COLO668 (cell line): ENCODE results near the gene POLR2F.
"Not testable (repeated sequence)": the region's sequence is repeated elsewhere in the genome, so short reads cannot be mapped to it uniquely, and the experiment has no call there.

Source experiments
- DNase-seq: peaks from one replicate; lab custom pipeline; 2025; ENCODE audit not compliant: unreplicated experiment; lab: John Stamatoyannopoulos, UW

The POLR2F gene

DNA sequence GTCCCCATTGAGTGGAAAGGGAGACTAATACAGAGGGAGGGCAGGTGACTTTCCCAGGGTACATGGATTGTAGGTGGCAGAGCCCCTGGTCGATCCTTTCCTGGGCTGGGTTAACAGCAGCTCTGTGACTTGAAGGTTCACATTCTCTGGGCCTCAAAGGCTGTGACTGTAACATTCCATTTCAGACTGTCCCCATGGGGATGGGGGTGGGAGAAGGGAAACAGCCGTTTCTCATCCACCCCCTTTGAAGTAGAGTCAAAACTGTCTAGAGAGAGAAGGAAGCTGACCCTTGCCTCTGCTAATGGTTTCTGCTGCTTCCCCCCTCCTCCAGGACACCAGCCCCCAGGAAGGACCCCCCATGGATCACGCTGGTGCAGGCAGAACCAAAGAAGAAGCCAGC is 28.2 kb upstream of the POLR2F start:
- DNase-seq: no peak

DNA sequence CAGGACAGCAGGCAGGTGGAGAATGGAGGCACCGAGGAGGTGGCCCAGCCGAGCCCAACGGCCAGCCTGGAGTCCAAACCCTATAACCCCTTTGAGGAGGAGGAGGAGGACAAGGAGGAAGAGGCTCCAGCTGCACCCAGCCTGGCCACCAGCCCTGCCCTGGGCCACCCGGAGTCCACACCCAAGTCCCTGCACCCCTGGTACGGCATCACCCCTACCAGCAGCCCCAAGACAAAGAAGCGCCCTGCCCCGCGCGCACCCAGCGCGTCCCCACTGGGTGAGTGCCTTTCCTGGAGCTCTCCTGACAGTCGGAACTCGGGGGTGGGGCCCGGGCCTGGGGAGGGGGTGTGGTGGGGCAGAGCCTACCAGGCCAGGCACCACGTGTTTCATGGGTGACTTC is 27.7 kb upstream of the POLR2F start:
- DNase-seq: no peak

DNA sequence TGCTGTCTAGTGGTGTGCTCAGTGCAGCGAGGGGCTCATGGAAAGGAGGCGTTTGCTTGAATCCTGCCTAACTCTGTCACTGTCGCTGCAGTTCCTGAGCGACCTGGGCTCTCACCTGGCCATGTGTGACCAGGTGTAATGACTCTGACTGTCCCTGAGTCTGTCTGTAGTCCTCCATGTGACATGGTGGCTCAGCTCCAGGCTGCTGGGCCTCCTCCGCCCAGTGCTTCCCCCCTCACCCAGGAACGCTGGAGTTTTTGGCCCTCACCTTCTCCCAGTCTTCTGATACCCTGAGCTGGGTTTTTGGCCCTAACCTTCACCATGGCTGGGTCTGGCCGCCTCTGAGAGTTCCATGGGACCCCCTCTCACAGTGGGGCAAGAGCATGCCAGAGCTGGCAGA is 27.1 kb upstream of the POLR2F start:
- DNase-seq: no peak

DNA sequence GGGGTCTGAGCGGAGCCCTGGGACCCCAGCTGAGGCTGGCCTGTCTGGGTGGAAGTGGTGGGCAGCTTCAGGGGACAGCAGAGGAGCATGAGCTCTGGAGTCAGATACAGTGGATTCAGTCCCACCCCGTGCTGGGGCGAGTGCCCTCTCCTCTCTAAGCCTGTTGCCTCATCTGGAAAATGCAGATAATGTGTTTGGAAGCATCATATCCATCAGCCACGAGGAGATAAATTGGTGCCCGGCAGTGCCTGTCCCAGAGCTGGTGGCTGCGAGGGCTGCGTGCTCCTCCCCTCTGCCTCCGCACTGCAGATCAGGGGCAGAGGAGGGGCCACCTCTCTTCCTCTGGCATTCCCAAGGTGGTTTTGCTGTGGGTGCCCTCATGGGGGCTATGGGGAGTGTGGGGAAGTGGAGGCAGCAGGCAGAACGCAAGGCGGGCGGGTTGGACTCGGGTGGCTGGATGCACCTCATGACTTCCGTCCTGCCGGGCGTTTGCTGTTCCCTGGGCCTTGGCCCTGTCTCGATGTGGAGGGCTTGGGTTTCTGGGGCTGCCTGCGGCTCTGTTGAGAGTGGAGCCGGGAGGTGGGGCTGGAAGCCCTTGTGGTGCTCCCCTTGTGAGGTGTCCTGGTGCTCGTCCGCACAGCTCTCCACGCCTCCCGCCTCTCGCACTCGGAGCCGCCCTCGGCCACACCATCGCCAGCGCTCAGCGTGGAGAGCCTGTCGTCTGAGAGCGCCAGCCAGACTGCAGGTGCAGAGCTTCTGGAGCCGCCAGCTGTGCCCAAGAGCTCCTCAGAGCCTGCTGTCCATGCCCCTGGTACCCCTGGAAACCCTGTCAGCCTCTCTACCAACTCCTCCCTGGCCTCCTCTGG is 26.5 kb upstream of the POLR2F start:
- no peak for DNase-seq

DNA sequence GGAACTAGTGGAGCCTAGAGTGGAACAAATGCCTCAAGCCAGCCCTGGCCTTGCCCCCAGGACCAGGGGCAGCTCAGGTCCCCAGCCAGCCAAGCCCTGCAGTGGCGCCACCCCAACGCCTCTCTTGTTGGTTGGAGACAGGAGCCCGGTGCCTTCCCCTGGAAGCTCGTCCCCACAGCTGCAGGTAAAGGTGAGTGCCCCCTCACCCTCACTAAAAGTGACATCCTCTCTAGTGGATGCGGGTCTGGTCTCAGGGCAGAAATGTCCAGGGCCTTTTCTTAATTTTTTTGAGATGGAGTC is 25.9 kb upstream of the POLR2F start:
- no peak for DNase-seq

DNA sequence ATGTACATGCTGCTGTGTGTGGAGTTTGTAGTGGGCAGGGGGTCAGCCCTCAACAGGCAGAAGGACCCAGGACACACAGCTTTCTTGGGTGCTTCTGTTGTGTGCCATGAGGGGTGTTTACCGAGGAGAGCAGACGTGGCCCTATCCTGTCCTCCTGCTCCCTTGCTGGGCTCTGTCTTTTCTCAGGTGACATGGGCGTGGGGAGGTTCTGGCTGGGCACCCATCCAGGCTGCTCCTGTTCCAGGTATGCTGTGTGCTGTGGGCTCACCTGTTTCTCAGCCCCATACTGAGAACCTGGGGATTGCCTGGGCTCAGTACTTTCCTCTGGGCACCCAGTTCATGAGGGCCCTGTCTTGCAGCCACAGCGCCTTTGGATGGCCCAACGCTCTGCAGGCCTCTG is 24.1 kb upstream of the POLR2F start:
- no peak for DNase-seq

DNA sequence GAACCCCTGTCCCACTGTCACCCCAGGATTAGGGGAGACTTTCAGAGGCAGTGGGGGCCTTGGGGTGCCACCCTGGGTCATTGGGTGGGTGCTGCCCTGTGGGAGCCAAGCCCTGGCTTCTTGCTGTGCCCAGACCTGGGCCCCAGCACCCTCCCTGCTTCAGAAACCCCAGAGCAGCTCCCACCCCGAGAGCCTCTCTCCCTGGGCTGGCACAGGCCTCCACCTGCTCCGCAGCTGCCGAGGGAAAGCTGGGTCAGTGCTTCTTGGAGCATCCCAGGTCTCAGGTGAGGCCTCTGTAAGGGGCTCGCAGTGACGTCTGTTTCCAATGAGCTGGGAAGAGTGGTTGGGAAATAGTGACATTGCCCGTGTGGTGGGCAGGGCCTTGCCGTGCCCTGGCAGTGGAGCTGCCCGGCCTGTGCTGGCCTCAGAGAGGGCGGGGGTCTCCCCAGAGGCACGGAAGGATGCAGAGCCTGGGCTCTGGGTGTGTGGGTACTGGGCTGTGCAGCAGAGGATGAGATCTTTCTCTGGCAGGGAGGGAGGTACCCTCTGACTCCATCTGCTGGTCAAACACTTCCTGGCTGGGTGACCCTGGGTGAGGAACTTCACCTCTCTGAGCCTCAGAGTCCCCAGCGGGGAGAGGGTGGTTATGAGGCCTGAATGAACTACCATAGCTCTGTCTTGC is 23.1 kb upstream of the POLR2F start:
- DNase-seq: peak; percentile 28

DNA sequence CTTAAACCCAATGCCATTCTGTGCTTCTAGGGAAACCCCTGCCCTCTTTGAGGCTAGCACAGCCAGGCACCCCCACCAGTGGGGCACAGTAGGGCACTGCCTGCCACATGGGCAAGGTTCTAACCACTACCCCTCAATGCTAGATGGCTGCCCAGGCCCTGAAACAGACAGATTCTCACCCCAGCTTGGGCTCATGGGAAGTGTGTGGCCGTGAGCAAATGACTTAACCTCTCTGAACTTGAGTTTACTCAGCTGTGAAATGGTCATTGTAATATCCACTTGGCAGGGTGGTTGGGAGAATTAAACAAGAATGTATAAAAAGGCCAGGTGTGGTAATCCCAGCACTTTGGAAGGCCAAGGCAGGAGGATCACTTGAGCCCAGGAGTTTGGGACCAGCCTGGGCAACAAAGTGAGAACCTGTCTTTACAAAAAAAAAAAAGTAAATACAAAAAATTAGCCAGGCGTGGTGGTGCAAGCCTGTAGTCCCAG is 22.5 kb upstream of the POLR2F start:
- DNase-seq: no peak

DNA sequence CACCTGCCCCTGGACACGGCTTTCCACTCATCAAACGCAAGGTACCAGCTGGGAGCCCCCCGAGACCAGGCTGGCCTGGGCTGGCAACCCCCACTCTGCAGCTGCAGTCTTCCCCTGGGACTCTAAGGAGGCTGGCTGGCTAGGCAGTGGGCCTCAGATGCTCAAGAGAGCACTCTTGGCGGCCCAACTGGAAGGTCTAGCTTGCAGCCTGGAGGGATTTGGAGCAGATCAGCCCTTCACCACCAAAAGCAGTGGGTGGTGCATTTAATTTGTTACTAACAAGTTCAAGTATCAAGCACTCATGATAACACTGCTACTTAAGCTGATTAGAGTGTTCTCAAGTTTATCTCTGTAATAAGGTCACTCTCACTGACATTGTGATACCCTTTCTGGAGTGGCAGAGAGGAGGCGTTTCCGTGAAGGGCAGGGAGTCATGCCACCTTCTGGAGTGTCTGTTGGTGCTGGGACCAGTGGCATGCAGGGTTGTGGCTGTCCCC is 21.6 kb upstream of the POLR2F start:
- no peak for DNase-seq

DNA sequence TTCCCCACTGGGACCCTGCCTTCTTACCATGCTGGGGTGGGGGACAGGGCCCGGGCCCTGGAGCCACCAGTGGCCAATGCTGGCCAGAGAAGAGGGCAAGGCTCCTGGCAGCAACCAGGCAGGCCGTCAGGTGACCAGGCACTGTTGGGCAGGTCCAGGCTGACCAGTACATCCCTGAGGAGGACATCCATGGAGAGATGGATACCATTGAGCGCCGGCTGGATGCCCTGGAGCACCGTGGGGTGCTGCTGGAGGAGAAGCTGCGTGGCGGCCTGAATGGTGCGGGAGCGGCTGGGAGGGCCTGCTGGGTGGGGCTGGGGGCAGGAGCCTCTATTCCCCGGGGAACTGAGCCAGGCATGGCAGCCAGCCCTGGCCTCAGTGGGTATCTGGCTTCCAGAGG is 21.1 kb upstream of the POLR2F start:
- no peak for DNase-seq

DNA sequence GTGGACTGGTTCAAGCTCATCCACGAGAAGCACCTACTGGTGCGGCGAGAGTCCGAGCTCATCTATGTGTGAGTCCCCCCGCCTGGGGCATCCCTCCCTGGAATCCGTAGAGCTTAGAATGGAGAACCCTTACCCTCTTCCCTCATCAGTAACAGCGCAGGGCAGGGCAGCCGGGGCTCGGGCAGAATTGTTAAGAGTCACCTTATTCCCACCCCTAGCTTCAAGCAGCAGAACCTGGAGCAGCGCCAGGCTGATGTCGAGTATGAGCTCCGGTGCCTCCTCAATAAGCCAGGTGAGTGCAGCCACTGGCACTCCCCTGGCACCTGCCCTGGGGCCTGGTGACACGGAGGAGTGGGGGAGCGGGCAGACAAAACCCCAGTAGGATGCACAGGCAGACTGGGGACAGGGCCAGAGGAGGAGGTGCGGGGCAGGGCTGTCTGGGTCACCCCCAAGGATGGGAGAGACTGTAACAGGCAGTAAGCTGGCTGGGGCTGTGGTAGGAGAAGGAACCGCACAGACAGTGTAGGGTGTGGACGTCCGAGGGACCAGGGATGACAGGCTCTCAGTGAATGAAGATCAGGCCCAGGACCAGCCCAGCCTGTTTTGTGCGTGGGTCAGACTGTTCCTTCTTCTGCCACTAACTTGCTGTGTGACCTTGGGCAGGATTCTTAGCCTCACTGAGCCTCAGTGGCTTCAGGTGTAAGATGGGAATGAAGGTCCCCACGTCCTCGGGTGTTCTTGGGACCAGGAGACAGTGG is 20.5 kb upstream of the POLR2F start:
- peak; percentile 14 for DNase-seq

DNA sequence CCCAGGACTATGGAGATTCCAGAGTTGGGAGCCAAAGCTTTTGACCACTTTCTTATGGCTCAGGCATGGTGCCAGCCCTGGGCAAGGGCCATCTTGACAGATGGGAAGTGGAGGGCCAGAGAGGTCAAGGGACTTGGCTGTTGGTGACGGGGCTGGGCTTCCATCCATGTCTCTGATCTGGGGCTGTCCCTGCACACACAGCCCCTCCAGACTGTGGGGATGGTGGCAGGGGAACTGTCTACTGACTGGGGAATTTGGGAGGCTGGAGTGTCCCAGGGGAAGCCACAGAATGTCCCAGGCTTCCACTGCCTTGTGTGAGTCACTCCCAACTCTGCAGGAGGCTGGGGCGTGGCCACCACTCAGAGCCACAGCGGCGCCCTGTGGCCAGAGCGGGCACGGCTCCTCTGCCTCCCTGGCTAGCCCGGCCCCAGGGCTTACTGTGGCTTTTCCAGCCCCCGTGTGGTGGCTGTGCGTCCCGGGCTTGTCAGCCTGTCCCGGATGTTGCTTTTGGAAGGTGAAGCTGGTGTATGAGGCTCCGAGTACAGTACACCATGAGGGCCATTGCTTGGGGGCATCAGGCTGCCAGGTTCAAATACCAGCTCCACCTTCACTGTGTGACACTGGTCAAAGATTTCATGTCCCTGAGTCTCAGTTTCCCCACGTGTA is 19.7 kb upstream of the POLR2F start:
- DNase-seq: peak; percentile 89

DNA sequence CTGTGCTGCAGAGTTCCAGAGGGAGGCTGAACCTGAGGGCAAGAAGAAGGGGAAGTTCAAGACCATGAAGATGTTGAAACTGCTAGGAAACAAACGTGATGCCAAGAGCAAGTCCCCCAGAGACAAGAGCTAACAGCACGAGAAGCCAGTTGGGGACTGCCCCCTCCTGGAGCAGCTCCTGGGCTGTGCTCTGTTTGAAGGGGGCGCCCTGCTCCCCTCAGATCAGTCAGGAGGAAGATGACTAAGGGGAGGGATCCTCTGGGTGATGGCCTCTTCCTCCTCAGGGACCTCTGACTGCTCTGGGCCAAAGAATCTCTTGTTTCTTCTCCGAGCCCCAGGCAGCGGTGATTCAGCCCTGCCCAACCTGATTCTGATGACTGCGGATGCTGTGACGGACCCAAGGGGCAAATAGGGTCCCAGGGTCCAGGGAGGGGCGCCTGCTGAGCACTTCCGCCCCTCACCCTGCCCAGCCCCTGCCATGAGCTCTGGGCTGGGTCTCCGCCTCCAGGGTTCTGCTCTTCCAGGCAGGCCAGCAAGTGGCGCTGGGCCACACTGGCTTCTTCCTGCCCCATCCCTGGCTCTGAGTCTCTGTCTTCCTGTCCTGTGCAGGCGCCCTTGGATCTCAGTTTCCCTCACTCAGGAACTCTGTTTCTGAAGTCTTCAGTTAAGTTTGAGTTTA is 12.7 kb upstream of the POLR2F start:
- DNase-seq: no peak

DNA sequence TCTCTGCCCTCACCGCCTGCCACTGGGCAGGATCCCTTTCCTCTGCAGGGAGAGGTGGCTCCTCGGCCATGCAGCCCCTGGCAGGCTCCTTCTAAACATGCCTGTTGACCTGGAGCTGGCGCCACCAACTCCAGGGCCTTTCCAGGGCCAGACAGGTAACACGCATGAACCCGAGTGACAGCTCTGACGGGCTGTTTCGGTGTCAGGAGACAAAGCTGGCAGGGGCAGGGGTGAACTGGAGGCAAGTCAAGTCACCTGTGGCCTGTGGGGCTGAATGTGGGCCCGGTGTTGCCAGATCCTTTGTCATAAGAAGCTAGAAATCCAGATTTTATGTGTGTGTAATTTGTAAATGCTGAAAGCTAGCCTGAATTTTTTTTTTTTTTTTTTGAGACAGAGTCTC is 11.4 kb upstream of the POLR2F start:
- no peak for DNase-seq

DNA sequence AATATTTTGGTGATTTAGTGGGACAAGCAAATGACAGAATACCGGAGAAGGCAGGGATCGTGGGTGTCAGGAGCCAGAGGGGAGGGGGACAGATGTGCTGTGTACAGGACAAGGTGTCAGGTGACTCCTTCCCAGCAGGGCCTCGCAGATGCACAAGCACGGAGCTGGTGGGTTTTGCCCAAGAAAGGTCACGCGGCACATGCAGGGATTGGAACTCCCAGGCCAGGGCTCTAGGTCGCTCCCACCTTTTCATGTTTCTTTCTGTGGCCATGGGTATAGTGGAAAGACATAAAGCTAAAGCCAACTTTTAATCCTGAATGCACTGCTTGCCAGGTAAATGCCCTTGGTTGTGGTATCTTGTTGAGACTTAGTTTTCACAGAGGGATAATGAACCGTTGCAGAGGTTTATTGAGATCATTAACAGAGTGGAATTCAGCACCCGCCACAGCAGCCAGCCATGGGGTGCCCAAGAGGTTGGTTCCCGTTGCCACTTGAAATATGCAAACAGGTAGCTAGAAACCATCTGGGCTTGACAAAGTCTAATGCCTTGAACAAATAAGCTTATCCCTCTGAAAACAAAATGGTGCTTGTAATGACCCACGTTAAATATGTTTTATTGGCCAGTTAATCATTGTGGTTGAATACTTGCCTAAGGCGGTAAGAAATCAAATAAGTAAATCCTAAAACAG is 10.2 kb upstream of the POLR2F start:
- peak; percentile 33 for DNase-seq

DNA sequence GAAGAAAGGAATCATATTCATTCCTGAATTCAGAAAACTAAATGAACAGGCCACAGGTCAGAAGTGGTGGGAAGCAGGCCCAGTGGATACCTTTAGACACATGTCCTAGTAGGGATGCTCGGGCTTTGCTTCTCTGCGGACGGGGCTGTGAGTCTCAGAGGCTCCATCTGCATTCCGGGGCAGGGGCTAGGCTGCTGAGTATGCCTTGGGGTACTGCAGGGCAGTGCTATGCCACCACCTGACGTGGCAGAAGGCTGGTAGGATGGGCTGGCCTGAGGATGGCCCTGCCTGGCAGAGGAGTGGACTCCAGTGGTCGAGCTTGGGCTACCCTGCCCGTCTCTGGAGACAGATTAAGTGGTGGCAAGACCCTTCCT is 9.7 kb upstream of the POLR2F start:
- DNase-seq: peak; percentile 13

DNA sequence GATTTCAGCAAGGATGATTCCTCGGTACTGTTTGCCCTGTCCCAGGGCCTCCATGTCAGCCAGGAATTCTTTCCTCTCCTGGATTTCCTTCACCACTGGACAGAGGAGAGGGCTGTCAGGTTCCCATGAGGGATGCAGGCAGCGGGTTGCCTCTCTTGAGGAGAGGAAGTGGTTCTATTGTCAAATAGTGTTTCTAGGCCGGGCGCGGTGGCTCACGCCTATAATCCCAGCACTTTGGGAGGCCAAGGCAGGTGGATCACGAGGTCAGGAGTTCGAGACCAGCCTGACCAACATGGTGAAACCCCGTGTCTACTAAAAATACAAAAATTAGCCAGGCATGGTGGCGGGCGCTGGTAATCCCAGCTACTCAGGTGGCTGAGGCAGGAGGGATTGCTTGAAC is 9.1 kb upstream of the POLR2F start:
- DNase-seq: not testable (repeated sequence)

DNA sequence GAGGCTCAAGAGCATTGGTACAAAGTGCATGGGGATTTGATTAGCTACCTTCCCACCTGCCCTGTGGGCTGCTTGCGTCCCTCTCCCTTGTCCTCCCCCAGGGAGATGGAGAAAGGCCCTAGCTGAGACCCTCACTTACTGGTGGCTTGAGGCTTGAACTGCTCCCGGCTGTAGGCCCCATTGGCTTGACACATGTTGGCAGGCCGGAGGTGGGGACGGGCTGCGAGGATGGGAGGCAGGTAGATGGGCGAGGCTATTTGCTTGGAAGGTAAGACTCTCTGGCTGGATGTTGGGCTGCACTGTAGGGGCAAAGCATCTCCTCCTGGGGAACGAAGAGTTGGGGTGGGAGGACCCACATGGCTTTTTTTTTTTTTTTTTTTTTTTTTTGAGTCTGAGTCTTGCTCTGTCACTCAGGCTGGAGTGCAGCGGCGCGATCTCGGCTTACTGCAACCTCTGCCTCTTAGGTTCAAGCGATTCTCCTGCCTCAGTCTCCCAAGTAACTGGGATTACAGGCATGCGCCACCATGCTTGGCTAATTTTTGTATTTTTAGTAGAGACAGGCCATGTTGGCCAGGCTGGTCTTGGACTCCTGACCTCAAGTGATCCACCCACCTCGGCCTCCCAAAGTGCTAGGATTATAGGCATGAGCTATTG is 6.2 kb upstream of the POLR2F start:
- DNase-seq: not testable (repeated sequence)

DNA sequence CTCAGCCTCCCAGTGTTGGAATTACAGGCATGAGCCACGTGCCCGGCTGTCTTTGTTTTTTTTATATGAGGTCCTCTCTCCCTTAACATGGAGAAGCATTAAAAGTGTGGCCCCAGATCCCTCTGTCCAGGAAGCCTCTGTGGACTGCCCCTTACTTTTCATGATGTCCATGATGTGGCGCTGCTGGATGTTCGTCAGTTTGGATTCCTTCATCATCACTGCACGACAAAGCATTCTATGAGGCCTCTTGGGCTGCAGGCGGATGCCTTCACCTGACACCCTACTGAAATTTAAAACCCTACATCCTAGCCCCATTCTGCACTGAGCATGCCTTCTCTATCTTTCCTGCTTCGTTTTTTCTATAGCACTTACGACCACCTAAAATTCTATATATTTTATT is 2.2 kb upstream of the POLR2F start:
- peak; percentile 45 for DNase-seq

DNA sequence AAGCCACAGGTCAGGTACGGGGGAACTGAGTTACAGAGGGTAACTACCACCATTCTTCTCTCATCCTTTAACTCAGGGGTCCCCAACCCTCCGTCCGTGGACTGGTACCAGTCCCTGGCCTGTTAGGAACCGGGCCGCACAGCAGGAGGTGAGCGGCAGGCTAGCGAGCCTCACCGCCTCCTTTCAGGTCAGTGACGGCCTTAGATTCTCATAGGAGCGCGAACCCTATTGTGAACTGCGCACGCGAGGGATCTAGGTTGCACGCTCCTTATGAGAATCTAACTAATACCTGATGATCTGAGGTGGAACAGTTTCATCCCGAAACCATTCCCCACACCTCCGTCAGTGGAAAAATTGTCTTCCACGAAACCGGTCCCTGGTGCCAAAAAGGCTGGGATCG is 870 bp upstream of the POLR2F start:
- DNase-seq: not testable (repeated sequence)
